Hypothalamus (tissue), 51 donors: ENCODE measurements around the gene CELSR1.
"Not testable (repeated sequence)": the region's sequence is repeated elsewhere in the genome, so short reads cannot be mapped to it uniquely, and the experiment has no call there.

Source experiments
- DNase-seq, 51 donors: peaks; one replicate each; lab custom pipeline; 2025; lab: John Stamatoyannopoulos, UW

The CELSR1 gene

GRCh38 chr22:46318576-46318975, 218.8 kb downstream of the CELSR1 start:
- DNase-seq: no peak

GRCh38 chr22:46317646-46318045, 219.8 kb downstream of the CELSR1 start:
- no peak for DNase-seq

- DNase-seq: no peak
Observed at GRCh38 chr22:46315976-46316375, 221.4 kb downstream of the CELSR1 start.

- DNase-seq: not testable (repeated sequence)
Observed at GRCh38 chr22:46312848-46313247, 224.6 kb downstream of the CELSR1 start.

GRCh38 chr22:46312056-46312455, 225.4 kb downstream of the CELSR1 start:
- no peak for DNase-seq
